Loucy (cell line): ENCODE measurements around the gene NCKAP5.

Experiments used
- H2AFZ ChIP-seq: fragments of 200-600 bp; sonication (generic); 2 replicates; pipeline ENCODE4 v1.6.0; 2016; ENCODE audit warnings: antibody characterized with exemption, mild to moderate bottlenecking, low read length, moderate library complexity
- H3F3A ChIP-seq: fragments of 200-600 bp; 2 replicates; pipeline ENCODE4 v1.6.0; 2016; ENCODE audit warnings: antibody characterized with exemption, low read depth, mild to moderate bottlenecking
- H3K27me3 ChIP-seq: fragments of 200-600 bp; sonication (generic); 2 replicates; pipeline ENCODE4 v1.6.1; 2014; ENCODE audit warnings: low read length, mild to moderate bottlenecking; ENCODE audit not compliant: insufficient read depth, poor library complexity, severe bottlenecking
- H3K36me3 ChIP-seq: fragments of 200-600 bp; sonication (generic); 2 replicates; pipeline ENCODE4 v1.6.1; 2016; ENCODE audit warnings: low read length; ENCODE audit not compliant: insufficient read depth
- H3K4me1 ChIP-seq: fragments of 200-600 bp; sonication (generic); 2 replicates; pipeline ENCODE4 v1.5.1; 2014; ENCODE audit warnings: low read length, mild to moderate bottlenecking; ENCODE audit not compliant: insufficient read depth, poor library complexity, severe bottlenecking
- H3K4me2 ChIP-seq: fragments of 200-600 bp; sonication (generic); 2 replicates; pipeline ENCODE4 v1.6.0; 2014; ENCODE audit warnings: antibody characterized with exemption, low read length, low read depth, mild to moderate bottlenecking; ENCODE audit not compliant: poor library complexity, severe bottlenecking
- H3K4me3 ChIP-seq: fragments of 200-600 bp; sonication (generic); 2 replicates; pipeline ENCODE4 v1.5.1; 2014; ENCODE audit warnings: low read length, mild to moderate bottlenecking, mixed read lengths; ENCODE audit not compliant: poor library complexity, severe bottlenecking
- H3K79me2 ChIP-seq: fragments of 200-600 bp; sonication (generic); 2 replicates; pipeline ENCODE4 v1.6.1; 2014; ENCODE audit warnings: low read length; ENCODE audit not compliant: insufficient read depth
- H3K9ac ChIP-seq: fragments of 200-600 bp; sonication (generic); 2 replicates; pipeline ENCODE4 v1.6.0; 2014; ENCODE audit warnings: mild to moderate bottlenecking, low read depth, low read length, moderate library complexity; ENCODE audit not compliant: poor library complexity, severe bottlenecking
- H3K9me2 ChIP-seq: fragments of 200-600 bp; sonication (generic); replicated peaks from 2 replicates; pipeline ENCODE4 v1.6.1; 2016; ENCODE audit warnings: low read depth, low read length, mixed read lengths
- H3K9me3 ChIP-seq: fragments of 200-600 bp; sonication (generic); 2 replicates; pipeline ENCODE4 v1.6.1; 2014; ENCODE audit warnings: mild to moderate bottlenecking, antibody characterized with exemption, low read length, low read depth; ENCODE audit not compliant: insufficient read depth
- H4K20me1 ChIP-seq: fragments of 200-600 bp; sonication (generic); 2 replicates; pipeline ENCODE4 v1.6.0; 2014; ENCODE audit warnings: antibody characterized with exemption, low read length, mild to moderate bottlenecking; ENCODE audit not compliant: insufficient read depth, poor library complexity, severe bottlenecking
- EZH2phosphoT487 ChIP-seq: fragments of 200-600 bp; IDR thresholded peaks from 2 replicates; pipeline ENCODE4 v1.6.1; 2018; ENCODE audit warnings: antibody characterized with exemption, mild to moderate bottlenecking, moderate library complexity, borderline replicate concordance
- TF ChIP-seq, protein P1 (sequence below): fragments of 200-600 bp; sonication (generic); conservative IDR thresholded peaks from 2 replicates; pipeline ENCODE4 v1.5.1; 2014; ENCODE audit warnings: mild to moderate bottlenecking, antibody characterized with exemption, low read length

NCKAP5 gene

GRCh38 chr2:133377599-133377998, 190.7 kb downstream of the NCKAP5 start:
- no peaks in the 10 kb centered on the region for H3F3A ChIP-seq
- H3K9me2 ChIP-seq: no peaks in the 10 kb centered on the region
- H3K9ac ChIP-seq: no peak overlapping the region
- H3K4me2 ChIP-seq: no peak overlapping the region
- no peaks in the 10 kb centered on the region for H3K36me3 ChIP-seq
- no peak overlapping the region for H3K4me3 ChIP-seq
- H3K9me3 ChIP-seq: no peaks in the 10 kb centered on the region
- H4K20me1 ChIP-seq: no peaks in the 10 kb centered on the region
- TF ChIP-seq, protein P1, sequence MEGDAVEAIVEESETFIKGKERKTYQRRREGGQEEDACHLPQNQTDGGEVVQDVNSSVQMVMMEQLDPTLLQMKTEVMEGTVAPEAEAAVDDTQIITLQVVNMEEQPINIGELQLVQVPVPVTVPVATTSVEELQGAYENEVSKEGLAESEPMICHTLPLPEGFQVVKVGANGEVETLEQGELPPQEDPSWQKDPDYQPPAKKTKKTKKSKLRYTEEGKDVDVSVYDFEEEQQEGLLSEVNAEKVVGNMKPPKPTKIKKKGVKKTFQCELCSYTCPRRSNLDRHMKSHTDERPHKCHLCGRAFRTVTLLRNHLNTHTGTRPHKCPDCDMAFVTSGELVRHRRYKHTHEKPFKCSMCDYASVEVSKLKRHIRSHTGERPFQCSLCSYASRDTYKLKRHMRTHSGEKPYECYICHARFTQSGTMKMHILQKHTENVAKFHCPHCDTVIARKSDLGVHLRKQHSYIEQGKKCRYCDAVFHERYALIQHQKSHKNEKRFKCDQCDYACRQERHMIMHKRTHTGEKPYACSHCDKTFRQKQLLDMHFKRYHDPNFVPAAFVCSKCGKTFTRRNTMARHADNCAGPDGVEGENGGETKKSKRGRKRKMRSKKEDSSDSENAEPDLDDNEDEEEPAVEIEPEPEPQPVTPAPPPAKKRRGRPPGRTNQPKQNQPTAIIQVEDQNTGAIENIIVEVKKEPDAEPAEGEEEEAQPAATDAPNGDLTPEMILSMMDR: no peak
- TF ChIP-seq EZH2phosphoT487: no peak
- no peaks in the 10 kb centered on the region for H3K79me2 ChIP-seq
- H3K4me1 ChIP-seq: no peaks in the 10 kb centered on the region
- no peak overlapping the region for H2AFZ ChIP-seq
- no peaks in the 10 kb centered on the region for H3K27me3 ChIP-seq

DNA sequence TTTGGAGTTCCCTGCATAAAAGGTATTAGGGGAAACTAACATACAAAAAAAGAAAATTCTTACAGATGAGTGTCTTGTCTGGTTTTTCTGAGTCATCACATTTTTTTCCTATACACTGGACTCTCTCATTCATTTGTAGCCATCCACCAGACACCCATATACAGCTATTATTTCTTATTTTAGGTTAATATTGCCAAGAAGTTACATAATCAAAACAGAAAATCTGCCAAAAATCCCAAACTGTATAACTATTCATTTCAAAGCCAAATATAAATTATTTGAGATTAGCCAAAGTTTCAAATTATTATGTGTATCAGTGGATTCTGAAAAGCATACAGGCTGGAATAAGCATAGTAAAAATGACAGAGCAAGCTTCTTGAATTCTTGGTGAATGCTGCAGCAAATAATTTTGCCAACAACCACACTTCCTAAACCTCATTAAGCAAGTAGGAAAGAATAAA, 191.2 kb downstream of the NCKAP5 start:
- Histone ChIP-seq H3K27me3 (no peaks in the 10 kb centered on the region), H3K36me3 (no peaks in the 10 kb centered on the region)

DNA sequence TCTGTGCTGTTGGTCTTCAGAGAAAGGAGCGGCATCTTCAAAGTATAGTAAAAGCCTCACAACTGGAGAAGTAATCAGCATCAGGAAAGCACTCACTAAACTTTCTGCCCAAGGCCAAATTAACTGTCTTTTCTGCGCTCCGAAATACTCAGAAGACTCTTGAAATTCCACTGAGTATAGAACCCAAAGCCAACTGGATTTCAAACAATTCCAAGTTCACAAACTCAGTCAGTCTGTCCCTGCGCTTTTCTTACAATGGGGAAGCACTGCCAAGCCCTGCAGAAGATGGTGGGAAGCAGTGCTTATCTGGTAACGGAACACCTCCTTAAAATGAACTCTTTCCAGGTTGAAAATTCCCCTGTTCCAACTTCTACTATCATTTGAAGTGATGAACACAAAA, 193.5 kb downstream of the NCKAP5 start:
- TF ChIP-seq, protein P1: no peak
- no peak for TF ChIP-seq EZH2phosphoT487
- Histone ChIP-seq H3F3A (no peaks in the 10 kb centered on the region), H3K79me2 (no peaks in the 10 kb centered on the region), H3K4me1 (no peaks in the 10 kb centered on the region), H3K9me2 (no peaks in the 10 kb centered on the region; the same call in 1 of the 2 replicates), H3K9ac (no peak overlapping the region), H3K4me2 (no peak overlapping the region), H3K27me3 (no peaks in the 10 kb centered on the region), H4K20me1 (no peaks in the 10 kb centered on the region), H3K9me3 (no peaks in the 10 kb centered on the region), H3K4me3 (no peak overlapping the region), H3K36me3 (no peaks in the 10 kb centered on the region), H2AFZ (no peak overlapping the region)

More for the DNA sequence above, 191.2 kb downstream of the NCKAP5 start:
- TF ChIP-seq EZH2phosphoT487: no peak
- TF ChIP-seq, protein P1: no peak
- Histone ChIP-seq H4K20me1 (no peaks in the 10 kb centered on the region), H3K79me2 (no peaks in the 10 kb centered on the region), H3K4me1 (no peaks in the 10 kb centered on the region), H2AFZ (no peak overlapping the region), H3K9me2 (no peaks in the 10 kb centered on the region), H3F3A (no peaks in the 10 kb centered on the region), H3K4me2 (no peak overlapping the region), H3K9me3 (no peaks in the 10 kb centered on the region), H3K9ac (no peak overlapping the region), H3K4me3 (no peak overlapping the region)
